HepG2 (cell line): ENCODE results near the gene CDH23. TPM values are rescaled to one million over a fixed set of nuclear protein-coding genes. Genes with fewer than 3 reads are reported as not detected.
A peak's percentile ranks its signal among the peaks of the same experiment; 100 is the strongest.

ENCODE experiments used
- ATAC-seq: fragments of 200-7000 bp; cut with Tn5 transposase; 3 replicates; pipeline ENCODE4 v1.9.1; 2020; ENCODE audit warnings: mild to moderate bottlenecking, moderate library complexity
- BruUV-seq: library from RNA; stranded (reverse); fragments of 400-500 nt; replicated peaks from 2 replicates; lab custom pipeline; 2021; lab: Mats Ljungman, UMichigan
- CTCF ChIA-PET: fragments of 300-600 bp; formaldehyde crosslinking; extraction: SDS; loops from one replicate; lab custom pipeline; 2021; ENCODE audit warnings: low total read pairs, inconsistent platforms, low intra/inter-chr PET ratio; lab: Yijun Ruan, JAX
- POLR2A ChIA-PET: fragments of 350-600 bp; sonication (Branson Sonifier 250); formaldehyde crosslinking; loops from one replicate; lab custom pipeline; 2020; ENCODE audit warnings: antibody characterized with exemption, inconsistent platforms; lab: Yijun Ruan, JAX
- DNase-seq: peaks from one replicate; pipeline ENCODE4 v3.0.0-alpha.2; 2015; ENCODE audit warnings: low spot score
- FAIRE-seq: peaks from 3 replicates; lab custom pipeline; 2011; peaks lifted over from hg19 to GRCh38; lab: Jason Lieb, UNC
- H2AFZ ChIP-seq: one replicate; pipeline ENCODE4 v1.6.1; 2011; ENCODE audit warnings: low read length, inconsistent platforms
- H3K27ac ChIP-seq: fragments of 300-600 bp; 3 replicates; pipeline ENCODE4 v1.8.0; 2011; ENCODE audit warnings: mixed run types, mild to moderate bottlenecking, mixed read lengths, low read length, inconsistent platforms; ENCODE audit not compliant: insufficient read depth; ENCODE audit errors: extremely low read length
- H3K27me3 ChIP-seq, 2 experiments: fragments of 200-600 bp in 1 of 2; 2 replicates in 1 of 2; 3 replicates in 1 of 2; pipeline versions ENCODE4 v1.6.0 to v1.8.0; 2011; ENCODE audit warnings: low read length in 2 of 2, mild to moderate bottlenecking in 2 of 2, moderate library complexity in 2 of 2, inconsistent platforms in 1 of 2; ENCODE audit not compliant: insufficient read depth in 2 of 2, control insufficient read depth in 1 of 2
- H3K36me3 ChIP-seq, 2 experiments: fragments of 200-600 bp in 1 of 2; replicated peaks in 1 of 2; 2 replicates in 1 of 2; 3 replicates in 1 of 2; pipeline versions ENCODE4 v1.5.1 to v1.8.0; 2011; ENCODE audit warnings: low read length in 2 of 2, inconsistent platforms in 1 of 2; ENCODE audit not compliant: insufficient read depth in 2 of 2, control insufficient read depth in 1 of 2
- H3K4me1 ChIP-seq: 2 replicates; pipeline ENCODE4 v1.5.1; 2012; ENCODE audit warnings: low read length, inconsistent platforms; ENCODE audit not compliant: insufficient read depth
- H3K4me2 ChIP-seq: 2 replicates; pipeline ENCODE4 v1.6.0; 2011; ENCODE audit warnings: low read depth, low read length, inconsistent platforms
- H3K4me3 ChIP-seq, 3 experiments: fragments of 200-600 bp in 1 of 3; sonication (generic), shearing (Covaris generic) in 1 of 3; replicated peaks in 1 of 3; 2 replicates each; pipeline ENCODE4 v1.5.1; 2011 to 2016; ENCODE audit warnings: low read length in 3 of 3, inconsistent platforms in 2 of 3, low read depth in 2 of 3, mild to moderate bottlenecking in 2 of 3, control low read depth in 1 of 3, mixed read lengths in 1 of 3; ENCODE audit not compliant: insufficient read depth in 1 of 3
- H3K79me2 ChIP-seq: one replicate; pipeline ENCODE4 v1.6.1; 2011; ENCODE audit warnings: low read length, inconsistent platforms; ENCODE audit not compliant: insufficient read depth
- H3K9ac ChIP-seq: 2 replicates; pipeline ENCODE4 v1.6.0; 2011; ENCODE audit warnings: mild to moderate bottlenecking, low read depth, low read length, inconsistent platforms; ENCODE audit not compliant: insufficient read depth
- H3K9me3 ChIP-seq: 2 replicates; pipeline ENCODE4 v1.5.1; 2012; ENCODE audit warnings: mild to moderate bottlenecking, low read length
- H4K20me1 ChIP-seq: 2 replicates; pipeline ENCODE4 v1.6.0; 2011; ENCODE audit warnings: inconsistent platforms, mild to moderate bottlenecking, low read length, moderate library complexity; ENCODE audit not compliant: insufficient read depth
- CAMTA2 ChIP-seq: sonication (generic); formaldehyde crosslinking; IDR thresholded peaks from 2 replicates; pipeline ENCODE4 v1.4.0; 2020; ENCODE audit warnings: mild to moderate bottlenecking, missing genetic modification reagents, borderline replicate concordance
- RAD21 ChIP-seq: fragments of 450-650 bp; formaldehyde crosslinking; IDR thresholded peaks from 2 replicates; pipeline ENCODE4 v1.5.0; 2020; ENCODE audit warnings: mild to moderate bottlenecking
- ZKSCAN5 ChIP-seq: sonication (generic); formaldehyde crosslinking; IDR thresholded peaks from 2 replicates; pipeline ENCODE4 v1.5.1; 2020; ENCODE audit warnings: mild to moderate bottlenecking, missing genetic modification reagents
- ZNF572 ChIP-seq: sonication (generic); formaldehyde crosslinking; IDR thresholded peaks from 2 replicates; pipeline ENCODE4 v1.5.1; 2020; ENCODE audit warnings: mild to moderate bottlenecking, missing genetic modification reagents
- ZNF7 ChIP-seq: IDR thresholded peaks from 2 replicates; pipeline ENCODE4 v1.6.1; 2016; ENCODE audit warnings: missing biosample characterization, missing genetic modification reagents
- WGBS: methylation state at CpG from one replicate; pipeline ENCODE4 v1.1.6; 2017; ENCODE audit warnings: low lambda C conversion rate; 5-methylcytosine and 5-hydroxymethylcytosine counted together
- in situ Hi-C: cut with HindIII; loops from 2 replicates; pipeline ENCODE4 v1.10.0; 2017; ENCODE audit warnings: low pct_unique_long_range_greater_than_20kb; ENCODE audit not compliant: extremely low pct_ligation_motif_present
- intact Hi-C: fragments of 100-400 bp; cut with micrococcal nuclease; formaldehyde crosslinking; loops from one replicate; pipeline ENCODE4 v1.10.0; 2022; ENCODE audit not compliant: unreplicated experiment
- polyA plus RNA-seq, 8 experiments: library from polyadenylated mRNA; depleted of rRNA in 3 of 8; stranded (reverse) in 7 of 8; unstranded in 1 of 8; fragments of >200 nt; fragmentation: Illumina TruSeq in 4 of 8; extraction: Trizol in 4 of 8; gene quantifications; 2 replicates each; pipeline versions ENCODE4 v1.2.1 to v1.2.3, GENCODE V29; 2011 to 2016; ENCODE audit warnings: low read depth in 4 of 8, missing spikeins in 1 of 8, mixed read lengths in 1 of 8; ENCODE audit not compliant: insufficient read depth in 1 of 8
- total RNA-seq, 5 experiments: library from RNA; depleted of rRNA; stranded (reverse); fragments of >200 nt; fragmentation: Illumina TruSeq; extraction: Trizol; gene quantifications; 2 replicates each; pipeline ENCODE4 v1.2.3, GENCODE V29; 2016; ENCODE audit warnings: low read depth in 1 of 5
- TF ChIP-seq, protein P1 (sequence below): fragments of 450-650 bp; IDR thresholded peaks from 2 replicates; pipeline ENCODE4 v1.6.1; 2016
- TF ChIP-seq, protein P2 (sequence below): sonication (generic); formaldehyde crosslinking; IDR thresholded peaks from 2 replicates; pipeline ENCODE4 v1.4.0; 2020; ENCODE audit warnings: mild to moderate bottlenecking, missing genetic modification reagents, borderline replicate concordance

The CDH23 gene
- total and polyA plus RNA-seq, 2 of the 13 experiments (the other 11 are each of a cell fraction or from before 2014, with no cell fraction given): 0.13 TPM; not detected in 1

- peaks cover 3 to 39% of the 10 kb centered on the region in 2 experiments; a peak in 4 of 5 replicates for H3K27me3 ChIP-seq
- DNase-seq (no peak), FAIRE-seq (no peak), ATAC-seq (no peak)
- 20% methylated on average over 17 of the region's 28 CpGs for WGBS
- no peak overlapping the region for H2AFZ ChIP-seq
- intact Hi-C loops (loop anchor here (5.0 kb wide), 1 partner anchor 327 kb away; no protein-coding TSS in a partner anchor), in situ Hi-C loops (no loop called here)
- no peaks in the 10 kb centered on the region for H3K9me3 ChIP-seq
- no TSS peak for BruUV-seq
- no peaks in the 10 kb centered on the region for H4K20me1 ChIP-seq
- no peak overlapping the region for H3K4me2 ChIP-seq
- no peak overlapping the region for H3K4me3 ChIP-seq
- no peaks in the 10 kb centered on the region for H3K79me2 ChIP-seq
- TF ChIP-seq, protein P1, sequence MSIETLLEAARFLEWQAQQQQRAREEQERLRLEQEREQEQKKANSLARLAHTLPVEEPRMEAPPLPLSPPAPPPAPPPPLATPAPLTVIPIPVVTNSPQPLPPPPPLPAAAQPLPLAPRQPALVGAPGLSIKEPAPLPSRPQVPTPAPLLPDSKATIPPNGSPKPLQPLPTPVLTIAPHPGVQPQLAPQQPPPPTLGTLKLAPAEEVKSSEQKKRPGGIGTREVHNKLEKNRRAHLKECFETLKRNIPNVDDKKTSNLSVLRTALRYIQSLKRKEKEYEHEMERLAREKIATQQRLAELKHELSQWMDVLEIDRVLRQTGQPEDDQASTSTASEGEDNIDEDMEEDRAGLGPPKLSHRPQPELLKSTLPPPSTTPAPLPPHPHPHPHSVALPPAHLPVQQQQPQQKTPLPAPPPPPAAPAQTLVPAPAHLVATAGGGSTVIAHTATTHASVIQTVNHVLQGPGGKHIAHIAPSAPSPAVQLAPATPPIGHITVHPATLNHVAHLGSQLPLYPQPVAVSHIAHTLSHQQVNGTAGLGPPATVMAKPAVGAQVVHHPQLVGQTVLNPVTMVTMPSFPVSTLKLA: peak; percentile 52
- TF ChIP-seq CAMTA2 (no peak), ZNF572 (CRISPR knock-in tag) (no peak), ZNF7 (CRISPR knock-in tag) (no peak)
- no peaks in the 10 kb centered on the region for H3K4me1 ChIP-seq
- H3K27ac ChIP-seq: no peak overlapping the region
- CTCF ChIA-PET: interaction anchor here (1.0 to 1.4 kb wide), 2 partner anchors 103 to 406 kb away, joined by 3 to 5 read pairs; no protein-coding TSS in a partner anchor
- no peaks in the 10 kb centered on the region for H3K36me3 ChIP-seq
- no peak overlapping the region for H3K9ac ChIP-seq
- POLR2A ChIA-PET: no interaction called here
Measured at GRCh38 chr10:71708897-71709882, 312.5 kb downstream of the CDH23 start.

GRCh38 chr10:71710519-71710918 lies 313.8 kb downstream of the CDH23 start:
- no peaks in the 10 kb centered on the region for H3K9me3 ChIP-seq
- no peak overlapping the region for H2AFZ ChIP-seq
- no peak overlapping the region for H3K4me2 ChIP-seq
- no peak overlapping the region for H3K27ac ChIP-seq
- no CpG with 5 or more reads among the region's 2 CpGs for WGBS
- ATAC-seq: no peak
- CTCF ChIA-PET: no interaction called here
- POLR2A ChIA-PET: no interaction called here
- no peak overlapping the region for H3K4me3 ChIP-seq
- H3K79me2 ChIP-seq: no peaks in the 10 kb centered on the region
- TF ChIP-seq, protein P2, sequence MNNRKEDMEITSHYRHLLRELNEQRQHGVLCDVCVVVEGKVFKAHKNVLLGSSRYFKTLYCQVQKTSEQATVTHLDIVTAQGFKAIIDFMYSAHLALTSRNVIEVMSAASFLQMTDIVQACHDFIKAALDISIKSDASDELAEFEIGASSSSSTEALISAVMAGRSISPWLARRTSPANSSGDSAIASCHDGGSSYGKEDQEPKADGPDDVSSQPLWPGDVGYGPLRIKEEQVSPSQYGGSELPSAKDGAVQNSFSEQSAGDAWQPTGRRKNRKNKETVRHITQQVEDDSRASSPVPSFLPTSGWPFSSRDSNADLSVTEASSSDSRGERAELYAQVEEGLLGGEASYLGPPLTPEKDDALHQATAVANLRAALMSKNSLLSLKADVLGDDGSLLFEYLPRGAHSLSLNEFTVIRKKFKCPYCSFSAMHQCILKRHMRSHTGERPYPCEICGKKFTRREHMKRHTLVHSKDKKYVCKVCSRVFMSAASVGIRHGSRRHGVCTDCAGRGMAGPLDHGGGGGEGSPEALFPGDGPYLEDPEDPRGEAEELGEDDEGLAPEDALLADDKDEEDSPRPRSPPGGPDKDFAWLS (CRISPR knock-in tag): no peak
- no peak for TF ChIP-seq ZKSCAN5 (CRISPR knock-in tag)
- no peak for TF ChIP-seq RAD21 (CRISPR knock-in tag)
- TF ChIP-seq, all 625 proteins: peak for 0
- intact Hi-C loops: no loop called here
- DNase-seq (no peak), FAIRE-seq (no peak)
- Histone ChIP-seq H4K20me1 (no peaks in the 10 kb centered on the region), H3K4me1 (no peaks in the 10 kb centered on the region), H3K36me3 (no peaks in the 10 kb centered on the region), H3K27me3 (peaks cover 8 to 52% of the 10 kb centered on the region in 2 experiments; a peak in 4 of 5 replicates), H3K9ac (no peak overlapping the region)
- BruUV-seq: no TSS peak
- in situ Hi-C loops: no loop called here
